GM23248 (cell line): ENCODE results near the gene DHX40.

ENCODE experiments used
- EZH2 ChIP-seq: fragments of 200-600 bp; sonication (generic); IDR thresholded peaks from 2 replicates; pipeline ENCODE4 v1.6.1; 2018; ENCODE audit warnings: antibody characterized with exemption, mild to moderate bottlenecking; ENCODE audit not compliant: insufficient read depth, poor library complexity, severe bottlenecking
- EZH2phosphoT487 ChIP-seq: fragments of 200-600 bp; sonication (generic); IDR thresholded peaks from 2 replicates; pipeline ENCODE4 v1.6.1; 2018; ENCODE audit warnings: antibody characterized with exemption, moderate library complexity, mild to moderate bottlenecking, low read depth; ENCODE audit not compliant: insufficient read depth

GRCh38 chr17:59651346-59651745 is 85.9 kb downstream of the DHX40 start:
- TF ChIP-seq EZH2, result no peak
- TF ChIP-seq EZH2phosphoT487, result no peak
